H1 (cell line): ENCODE results near the gene SLC2A5. TPM values are rescaled to one million over a fixed set of nuclear protein-coding genes. Genes with fewer than 3 reads are reported as not detected.

Experiments
- CTCF ChIA-PET: fragments of 300-600 bp; sonication (Branson Sonifier 250); formaldehyde crosslinking; loops from one replicate; lab custom pipeline; 2021; ENCODE audit not compliant: partially characterized antibody; lab: Charles Lee
- POLR2A ChIA-PET: fragments of 300-600 bp; sonication (Branson Sonifier 250); formaldehyde crosslinking; loops from one replicate; lab custom pipeline; 2021; ENCODE audit warnings: inconsistent platforms; ENCODE audit not compliant: partially characterized antibody; lab: Charles Lee
- DNase-seq, 2 experiments: peaks; one replicate each; pipeline versions ENCODE4 v3.0.0 to v3.0.0-alpha.2; 2010 to 2022; ENCODE audit warnings: low spot score in 2 of 2, low read depth in 1 of 2, mixed read lengths in 1 of 2
- FAIRE-seq: peaks from 2 replicates; lab custom pipeline; 2011; peaks lifted over from hg19 to GRCh38; lab: Jason Lieb, UNC
- H2AFZ ChIP-seq: 2 replicates; pipeline ENCODE4 v1.8.1; 2012; ENCODE audit warnings: low read length, inconsistent platforms
- H2AK5ac ChIP-seq: 2 replicates; pipeline ENCODE4 v1.6.1; 2013; ENCODE audit warnings: low read depth, low read length
- H2BK120ac ChIP-seq: replicated peaks from 2 replicates; pipeline ENCODE3; 2013; ENCODE audit warnings: low read depth, low read length, inconsistent platforms
- H2BK12ac ChIP-seq: 2 replicates; pipeline ENCODE4 v1.6.1; 2013; ENCODE audit warnings: low read depth, low read length
- H2BK15ac ChIP-seq: 2 replicates; pipeline ENCODE4 v1.6.1; 2013; ENCODE audit warnings: low read length
- H2BK20ac ChIP-seq: 2 replicates; pipeline ENCODE4 v1.6.1; 2013; ENCODE audit warnings: low read length
- H2BK5ac ChIP-seq: 2 replicates; pipeline ENCODE4 v1.6.1; 2013; ENCODE audit warnings: low read depth, low read length
- H3K14ac ChIP-seq: 2 replicates; pipeline ENCODE4 v1.6.1; 2013; ENCODE audit warnings: inconsistent platforms; ENCODE audit not compliant: insufficient read length
- H3K18ac ChIP-seq: 2 replicates; pipeline ENCODE4 v1.6.1; 2013; ENCODE audit warnings: low read length; ENCODE audit errors: extremely low read depth
- H3K23ac ChIP-seq: 2 replicates; pipeline ENCODE4 v1.6.1; 2013; ENCODE audit warnings: inconsistent platforms; ENCODE audit not compliant: insufficient read length
- H3K23me2 ChIP-seq: 2 replicates; pipeline ENCODE4 v1.6.1; 2013; ENCODE audit warnings: low read depth, low read length
- H3K27ac ChIP-seq: 2 replicates; pipeline ENCODE4 v1.6.1; 2011; ENCODE audit warnings: low read depth, low read length, inconsistent platforms
- H3K27me3 ChIP-seq, 4 experiments: replicated peaks in 1 of 4; 1 replicate in 1 of 4; 2 replicates in 3 of 4; pipeline versions ENCODE4 v1.6.1 to v1.8.1; 2011 to 2013; ENCODE audit warnings: low read length in 3 of 4, mild to moderate bottlenecking in 3 of 4, inconsistent platforms in 2 of 4, mixed read lengths in 2 of 4, moderate library complexity in 1 of 4; ENCODE audit not compliant: control insufficient read depth in 3 of 4, insufficient read depth in 3 of 4; ENCODE audit errors: extremely low read depth in 1 of 4
- H3K36me3 ChIP-seq, 4 experiments: 2 replicates each; pipeline versions ENCODE4 v1.6.1 to v1.8.1; 2011 to 2013; ENCODE audit warnings: mild to moderate bottlenecking in 4 of 4, low read length in 3 of 4, moderate library complexity in 2 of 4, control low read depth in 1 of 4, inconsistent platforms in 1 of 4; ENCODE audit not compliant: insufficient read depth in 4 of 4, control insufficient read depth in 2 of 4
- H3K4ac ChIP-seq: replicated peaks from 2 replicates; pipeline ENCODE3; 2013; ENCODE audit warnings: low read length, low read depth, mixed read lengths, inconsistent platforms; ENCODE audit not compliant: insufficient read length
- H3K4me1 ChIP-seq, 4 experiments: replicated peaks in 1 of 4; 1 replicate in 1 of 4; 2 replicates in 3 of 4; pipeline versions ENCODE4 v1.6.1 to v1.8.1; 2011 to 2013; ENCODE audit warnings: low read length in 3 of 4, inconsistent platforms in 2 of 4, mixed read lengths in 1 of 4; ENCODE audit not compliant: insufficient read depth in 4 of 4, control insufficient read depth in 3 of 4
- H3K4me2 ChIP-seq, 2 experiments: 2 replicates each; pipeline versions ENCODE4 v1.6.1 to v1.8.1; 2011 to 2013; ENCODE audit warnings: low read depth in 2 of 2, low read length in 2 of 2, control low read depth in 1 of 2, inconsistent platforms in 1 of 2, mild to moderate bottlenecking in 1 of 2; ENCODE audit not compliant: insufficient read depth in 1 of 2
- H3K4me3 ChIP-seq, 4 experiments: fragments of 200-600, 300-600 bp in 1 of 4; sonication (generic), shearing (Covaris generic), sonication (Bioruptor Twin) in 1 of 4; 2 replicates each; pipeline versions ENCODE4 v1.5.1 to v1.8.1; 2011 to 2016; ENCODE audit warnings: low read length in 4 of 4, low read depth in 3 of 4, control low read depth in 2 of 4, inconsistent platforms in 2 of 4, mild to moderate bottlenecking in 2 of 4, mixed read lengths in 1 of 4, moderate library complexity in 1 of 4; ENCODE audit not compliant: insufficient read depth in 2 of 4; ENCODE audit errors: extremely low read depth in 1 of 4
- H3K56ac ChIP-seq: replicated peaks from 2 replicates; pipeline ENCODE3; 2013; ENCODE audit warnings: low read depth, mild to moderate bottlenecking, mixed read lengths, low read length, inconsistent platforms; ENCODE audit not compliant: insufficient read length
- H3K79me1 ChIP-seq: 2 replicates; pipeline ENCODE4 v1.6.1; 2013; ENCODE audit warnings: low read depth, low read length, control low read depth
- H3K79me2 ChIP-seq, 2 experiments: 2 replicates each; pipeline versions ENCODE4 v1.6.1 to v1.8.1; 2012 to 2013; ENCODE audit warnings: low read length in 2 of 2, mild to moderate bottlenecking in 2 of 2, inconsistent platforms in 1 of 2; ENCODE audit not compliant: insufficient read depth in 2 of 2, control insufficient read depth in 1 of 2
- H3K9ac ChIP-seq, 4 experiments: replicated peaks in 1 of 4; 1 replicate in 1 of 4; 2 replicates in 3 of 4; pipeline versions ENCODE4 v1.6.1 to v1.8.1; 2011 to 2013; ENCODE audit warnings: low read depth in 3 of 4, low read length in 3 of 4, control low read depth in 2 of 4, mild to moderate bottlenecking in 2 of 4, moderate library complexity in 2 of 4, inconsistent platforms in 1 of 4; ENCODE audit errors: extremely low read depth in 1 of 4
- H3K9me3 ChIP-seq, 2 experiments: 2 replicates each; pipeline versions ENCODE4 v1.6.1 to v1.8.1; 2012 to 2013; ENCODE audit warnings: mild to moderate bottlenecking in 2 of 2, moderate library complexity in 2 of 2, control low read depth in 1 of 2, inconsistent platforms in 1 of 2, low read depth in 1 of 2, low read length in 1 of 2, mixed read lengths in 1 of 2; ENCODE audit not compliant: insufficient read depth in 2 of 2
- H4K20me1 ChIP-seq, 2 experiments: replicated peaks in 1 of 2; 2 replicates each; pipeline versions ENCODE3 to v1.8.1; 2011 to 2013; ENCODE audit warnings: inconsistent platforms in 2 of 2, low read length in 2 of 2, mild to moderate bottlenecking in 1 of 2; ENCODE audit not compliant: insufficient read depth in 2 of 2, control insufficient read depth in 1 of 2
- H4K5ac ChIP-seq: 2 replicates; pipeline ENCODE4 v1.6.1; 2013; ENCODE audit warnings: low read length, low read depth, mixed read lengths, inconsistent platforms; ENCODE audit not compliant: insufficient read length
- H4K8ac ChIP-seq: 2 replicates; pipeline ENCODE4 v1.8.0; 2013; ENCODE audit warnings: mild to moderate bottlenecking, moderate library complexity, low read length, inconsistent platforms; ENCODE audit not compliant: insufficient read depth; ENCODE audit errors: extremely low read depth
- H4K91ac ChIP-seq: replicated peaks from 2 replicates; pipeline ENCODE3; 2013; ENCODE audit warnings: low read length, mixed read lengths, inconsistent platforms; ENCODE audit not compliant: insufficient read length
- BCL11A ChIP-seq, 2 experiments: IDR thresholded peaks; one replicate each; pipeline ENCODE4 v1.6.1; 2011; ENCODE audit warnings: low read depth in 2 of 2, low read length in 2 of 2, mild to moderate bottlenecking in 2 of 2
- CBX5 ChIP-seq: fragments of 300-800, 300-1000 bp; sonication (generic); IDR thresholded peaks from 2 replicates; pipeline ENCODE4 v1.7.1; 2016; ENCODE audit warnings: antibody characterized with exemption, low read length, low read depth
- CTBP2 ChIP-seq: IDR thresholded peaks from 2 replicates; pipeline ENCODE4 v1.7.0; 2011; ENCODE audit warnings: borderline replicate concordance, mild to moderate bottlenecking, moderate library complexity, mixed read lengths, low read length; ENCODE audit not compliant: insufficient read depth, insufficient read length
- HDAC2 ChIP-seq, 2 experiments: fragments of 300-600 bp in 1 of 2; sonication (generic) in 1 of 2; IDR thresholded peaks; 2 replicates each; pipeline ENCODE4 v1.6.1; 2011 to 2012; ENCODE audit warnings: low read depth in 2 of 2, low read length in 2 of 2, mild to moderate bottlenecking in 2 of 2, moderate library complexity in 2 of 2, borderline replicate concordance in 1 of 2, inconsistent platforms in 1 of 2
- JUN ChIP-seq: IDR thresholded peaks from 2 replicates; pipeline ENCODE4 v1.6.1; 2011; ENCODE audit warnings: low read depth, mild to moderate bottlenecking, improper control_type of control experiment, low read length
- RBBP5 ChIP-seq: IDR thresholded peaks from 2 replicates; pipeline ENCODE4 v1.7.1; 2012; ENCODE audit warnings: low read depth, mild to moderate bottlenecking, inconsistent platforms, low read length, moderate library complexity, borderline replicate concordance
- RFX5 ChIP-seq: IDR thresholded peaks from 2 replicates; pipeline ENCODE4 v1.6.1; 2011; ENCODE audit warnings: low read depth, low read length, improper control_type of control experiment, borderline replicate concordance
- SIN3A ChIP-seq, 2 experiments: IDR thresholded peaks in 1 of 2; conservative IDR thresholded peaks in 1 of 2; 2 replicates each; pipeline ENCODE4 v1.6.1; 2011 to 2012; ENCODE audit warnings: low read length in 2 of 2, improper control_type of control experiment in 1 of 2, low read depth in 1 of 2, mild to moderate bottlenecking in 1 of 2
- SRF ChIP-seq: IDR thresholded peaks from 2 replicates; pipeline ENCODE4 v1.6.1; 2011; ENCODE audit warnings: mild to moderate bottlenecking, low read depth, low read length, moderate library complexity
- TCF12 ChIP-seq: IDR thresholded peaks from 2 replicates; pipeline ENCODE4 v1.6.1; 2011; ENCODE audit warnings: low read depth, mild to moderate bottlenecking, low read length
- TEAD4 ChIP-seq: IDR thresholded peaks from 2 replicates; pipeline ENCODE4 v1.6.1; 2012; ENCODE audit warnings: low read depth, low read length, inconsistent platforms, mixed read lengths
- YY1 ChIP-seq: IDR thresholded peaks from 2 replicates; pipeline ENCODE4 v1.6.1; 2011; ENCODE audit warnings: low read depth, mild to moderate bottlenecking, low read length
- WGBS, 2 experiments: shearing (Covaris generic) in 1 of 2; methylation state at CpG; one replicate each; pipeline versions ENCODE4 v1.1.6 to v1.1.7; 2013 to 2015; ENCODE audit warnings: low lambda C conversion rate in 2 of 2, mixed read lengths in 2 of 2, inconsistent platforms in 1 of 2, low coverage in 1 of 2, missing lambda C conversion rate in 1 of 2; ENCODE audit not compliant: insufficient replicate concordance in 2 of 2, insufficient coverage in 1 of 2, insufficient read length in 1 of 2; ENCODE audit errors: extremely low coverage in 1 of 2, missing lambda C conversion rate in 1 of 2; 5-methylcytosine and 5-hydroxymethylcytosine counted together
- polyA plus RNA-seq, 7 experiments: library from polyadenylated mRNA; depleted of rRNA in 3 of 7; stranded (reverse) in 5 of 7; unstranded in 2 of 7; fragments of >200 nt in 5 of 7; fragments of 200-250 nt in 2 of 7; gene quantifications; 1 replicate in 5 of 7; 2 replicates in 1 of 7; 4 replicates in 1 of 7; pipeline versions ENCODE4 v1.2.1 to v1.2.3, GENCODE V29; 2011 to 2013; ENCODE audit warnings: missing spikeins in 2 of 7, mixed read lengths in 2 of 7
- total RNA-seq: library from RNA; stranded (reverse); fragmentation: NEBNext Ultra II Directional; extraction: Animal tissue kit (Norgen Biotek cat#: 25700); gene quantifications from 2 replicates; pipeline ENCODE4 v1.2.1, GENCODE V29; 2021

SLC2A5 gene
- total and polyA plus RNA-seq, 2 of the 8 experiments (the other 6 are each of a cell fraction or from before 2014, with no cell fraction given): 0.12 TPM; not detected in 1

- FAIRE-seq (no peak), DNase-seq (no peak)
- H3K4ac ChIP-seq: no peak overlapping the region
- no peak overlapping the region for H3K23ac ChIP-seq
- no peak overlapping the region for H4K91ac ChIP-seq
- no peaks in the 10 kb centered on the region for H3K79me1 ChIP-seq
- H3K14ac ChIP-seq: no peak overlapping the region
- no peaks in the 10 kb centered on the region for H3K27me3 ChIP-seq
- H3K27ac ChIP-seq: no peak overlapping the region
- no peak overlapping the region for H4K8ac ChIP-seq
- no peaks in the 10 kb centered on the region for H3K79me2 ChIP-seq
- H3K23me2 ChIP-seq: no peaks in the 10 kb centered on the region
- H2BK5ac ChIP-seq: no peak overlapping the region
- no peak overlapping the region for H4K5ac ChIP-seq
- POLR2A ChIA-PET: no interaction called here
- peaks cover 0 to 4% (median 1%) of the 10 kb centered on the region in 4 experiments; a peak in 2 of 7 replicates for H3K4me1 ChIP-seq
- H2BK20ac ChIP-seq: no peak overlapping the region
- H4K20me1 ChIP-seq: no peaks in the 10 kb centered on the region
- no peak overlapping the region for H3K4me3 ChIP-seq
- no peak overlapping the region for H2BK12ac ChIP-seq
- H3K9ac ChIP-seq: no peak overlapping the region
- H3K56ac ChIP-seq: no peak overlapping the region
- H3K18ac ChIP-seq: no peak overlapping the region
- H2BK15ac ChIP-seq: no peak overlapping the region
- H3K36me3 ChIP-seq: no peaks in the 10 kb centered on the region
- 85% methylated on average over 3 of the region's 3 CpGs; no CpG with 5 or more reads in 1 of the 2 experiments for WGBS, 2 experiments
- CTCF ChIA-PET: interaction anchor here (0.7 to 0.8 kb wide), 2 partner anchors 55 to 116 kb away, joined by 3 read pairs; no protein-coding TSS in a partner anchor
- H2BK120ac ChIP-seq: no peak overlapping the region
- H3K4me2 ChIP-seq: no peak overlapping the region
- no peak overlapping the region for H2AFZ ChIP-seq
- no peak overlapping the region for H2AK5ac ChIP-seq
- no peaks in the 10 kb centered on the region for H3K9me3 ChIP-seq
- TF ChIP-seq CBX5: no peak
- TF ChIP-seq SRF: no peak
- TF ChIP-seq TCF12: no peak
- no peak for TF ChIP-seq RBBP5
- TF ChIP-seq TEAD4: no peak
- TF ChIP-seq JUN: no peak
- TF ChIP-seq CTBP2: no peak
- TF ChIP-seq HDAC2 (IDR thresholded peaks at IDR 0.05; ENCODE audit: borderline replicate concordance in 1 of 2, low read depth in 2 of 2, low read length in 2 of 2): no peak
- no peak for TF ChIP-seq SIN3A (conservative IDR thresholded peaks at IDR 0.05 in 1 of 2, IDR thresholded peaks at IDR 0.05 in 1 of 2; ENCODE audit: low read depth in 1 of 2, low read length in 2 of 2)
- TF ChIP-seq RFX5: no peak
- no peak for TF ChIP-seq BCL11A (IDR thresholded peaks at IDR 0.05; ENCODE audit: low read depth in 2 of 2, low read length in 2 of 2)
- no peak for TF ChIP-seq YY1
These were observed 3.7 kb upstream of the SLC2A5 start for GRCh38 chr1:9073143-9073542.
